Panc1 (cell line): ENCODE results near the gene OR14I1. TPM values are rescaled to one million over a fixed set of nuclear protein-coding genes. Genes with fewer than 3 reads are reported as not detected.

Experiments
- ATAC-seq: fragments of 200-7000 bp; cut with Tn5 transposase; 2 replicates; pipeline ENCODE4 v1.9.1; 2020; ENCODE audit warnings: mild to moderate bottlenecking, moderate library complexity
- BruUV-seq: library from RNA; stranded (reverse); fragments of 400-500 nt; replicated peaks from 2 replicates; lab custom pipeline; 2021; lab: Mats Ljungman, UMichigan
- CTCF ChIA-PET: fragments of 300-600 bp; sonication (Branson Sonifier 250); formaldehyde crosslinking; loops from one replicate; lab custom pipeline; 2022; ENCODE audit warnings: antibody characterized with exemption; lab: Charles Lee
- POLR2A ChIA-PET: fragments of 300-600 bp; sonication (Branson Sonifier 250); formaldehyde crosslinking; loops from one replicate; lab custom pipeline; 2022; ENCODE audit warnings: antibody characterized with exemption; lab: Charles Lee
- DNase-seq: peaks from one replicate; pipeline ENCODE4 v3.0.0-alpha.2; 2010; ENCODE audit warnings: low read depth, low spot score
- H3K27ac ChIP-seq: 2 replicates; pipeline ENCODE4 v1.5.1; 2011; ENCODE audit warnings: mild to moderate bottlenecking, low read length, inconsistent platforms
- H3K27me3 ChIP-seq: fragments of 200-500 bp; sonication (Bioruptor generic); 2 replicates; pipeline ENCODE4 v1.6.0; 2014; ENCODE audit warnings: low read length, inconsistent platforms; ENCODE audit not compliant: control insufficient read depth, insufficient read depth
- H3K36me3 ChIP-seq: fragments of 200-500 bp; sonication (Bioruptor generic); 2 replicates; pipeline ENCODE4 v1.5.1; 2014; ENCODE audit warnings: inconsistent platforms, mild to moderate bottlenecking, low read length, moderate library complexity; ENCODE audit not compliant: control insufficient read depth, insufficient read depth
- H3K4me1 ChIP-seq: 2 replicates; pipeline ENCODE4 v1.5.1; 2011; ENCODE audit warnings: inconsistent platforms, mild to moderate bottlenecking, low read length, moderate library complexity; ENCODE audit not compliant: control insufficient read depth, insufficient read depth
- H3K4me3 ChIP-seq, 2 experiments: 2 replicates each; pipeline ENCODE4 v1.5.1; 2011 to 2012; ENCODE audit warnings: low read depth in 2 of 2, low read length in 2 of 2, mild to moderate bottlenecking in 2 of 2, inconsistent platforms in 1 of 2, moderate library complexity in 1 of 2
- H3K9me3 ChIP-seq: fragments of 200-500 bp; sonication (Bioruptor generic); 2 replicates; pipeline ENCODE4 v1.5.1; 2014; ENCODE audit warnings: low read depth, mild to moderate bottlenecking, inconsistent platforms, low read length, moderate library complexity; ENCODE audit not compliant: control insufficient read depth, insufficient read depth
- POLR2AphosphoS5 ChIP-seq: IDR thresholded peaks from 2 replicates; pipeline ENCODE4 v1.6.1; 2012; ENCODE audit warnings: mild to moderate bottlenecking, low read depth, low read length, moderate library complexity
- SIN3A ChIP-seq: IDR thresholded peaks from 2 replicates; pipeline ENCODE4 v1.6.1; 2012; ENCODE audit warnings: low read depth, mild to moderate bottlenecking, low read length, moderate library complexity, borderline replicate concordance; ENCODE audit not compliant: insufficient read depth
- TCF7L2 ChIP-seq: IDR thresholded peaks from 2 replicates; pipeline ENCODE4 v1.6.1; 2011; ENCODE audit warnings: mild to moderate bottlenecking, low read depth, low read length, inconsistent platforms
- in situ Hi-C: cut with HindIII; loops from 2 replicates; pipeline ENCODE4 v1.10.0; 2016; ENCODE audit warnings: low sequenced_read_pairs, low pct_unique_long_range_greater_than_20kb
- intact Hi-C: fragments of 100-400 bp; cut with micrococcal nuclease; formaldehyde crosslinking; loops from one replicate; pipeline ENCODE4 v1.10.0; 2022; ENCODE audit not compliant: unreplicated experiment
- total RNA-seq: library from RNA; stranded (reverse); gene quantifications from one replicate; pipeline ENCODE4 v1.2.1, GENCODE V29; 2021; ENCODE audit not compliant: unreplicated experiment
- TF ChIP-seq, protein P1 (sequence below), 2 experiments: IDR thresholded peaks; 2 replicates each; pipeline ENCODE4 v1.6.1; 2011 to 2012; ENCODE audit warnings: low read depth in 2 of 2, control low read depth in 1 of 2, low read length in 1 of 2, mild to moderate bottlenecking in 1 of 2, moderate library complexity in 1 of 2; ENCODE audit not compliant: insufficient read depth in 1 of 2
- TF ChIP-seq, protein P2 (sequence below): fragments of 450-650 bp; IDR thresholded peaks from 2 replicates; pipeline ENCODE4 v1.5.1; 2017; ENCODE audit warnings: mild to moderate bottlenecking

The OR14I1 gene
- total RNA-seq, 1 experiment from 2014 or later = not detected

DNA sequence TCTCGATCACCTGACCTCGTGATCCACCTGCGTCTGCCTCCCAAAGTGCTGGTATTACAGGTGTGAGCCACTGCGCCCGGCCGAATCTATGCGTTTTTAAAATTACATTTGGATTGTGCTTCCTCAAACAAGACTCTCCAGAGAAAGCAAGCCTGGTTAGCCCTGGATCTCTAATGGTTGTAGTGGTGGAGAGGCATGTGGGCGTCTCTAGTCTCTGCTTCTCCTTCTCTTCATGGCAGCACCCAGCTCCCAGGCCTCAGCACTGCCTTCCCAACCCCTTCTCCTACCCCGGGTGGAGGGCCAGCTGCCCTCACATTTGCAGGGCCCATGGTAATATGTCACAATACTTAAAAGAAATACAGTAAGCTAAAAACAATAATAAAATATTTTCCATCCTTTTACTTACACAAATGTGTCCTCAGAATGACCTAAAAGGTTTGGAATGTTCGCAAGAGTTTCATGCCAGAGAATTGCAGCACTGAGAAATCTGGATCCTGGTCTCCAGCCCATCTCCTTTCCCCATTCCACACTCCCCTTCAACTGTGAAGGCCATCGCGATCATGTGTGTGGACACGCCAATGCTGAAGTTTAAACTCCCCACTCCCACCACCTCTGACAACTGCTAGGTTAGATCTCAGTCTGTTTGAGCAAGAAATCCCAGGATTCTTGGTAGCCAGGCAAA lies 7.0 kb downstream of the OR14I1 start:
- Histone ChIP-seq H3K27ac (no peak overlapping the region), H3K36me3 (no peaks in the 10 kb centered on the region), H3K4me3 (no peak overlapping the region), H3K9me3 (no peaks in the 10 kb centered on the region), H3K27me3 (no peaks in the 10 kb centered on the region), H3K4me1 (no peaks in the 10 kb centered on the region)
- ATAC-seq (no peak), DNase-seq (no peak)
- ChIA-PET POLR2A (no interaction called here), CTCF (no interaction called here)
- BruUV-seq = no TSS peak
- intact Hi-C loops (no loop called here), in situ Hi-C loops (no loop called here)
- no peak for TF ChIP-seq TCF7L2
- no peak for TF ChIP-seq POLR2AphosphoS5
- no peak for TF ChIP-seq SIN3A
- TF ChIP-seq, protein P1, sequence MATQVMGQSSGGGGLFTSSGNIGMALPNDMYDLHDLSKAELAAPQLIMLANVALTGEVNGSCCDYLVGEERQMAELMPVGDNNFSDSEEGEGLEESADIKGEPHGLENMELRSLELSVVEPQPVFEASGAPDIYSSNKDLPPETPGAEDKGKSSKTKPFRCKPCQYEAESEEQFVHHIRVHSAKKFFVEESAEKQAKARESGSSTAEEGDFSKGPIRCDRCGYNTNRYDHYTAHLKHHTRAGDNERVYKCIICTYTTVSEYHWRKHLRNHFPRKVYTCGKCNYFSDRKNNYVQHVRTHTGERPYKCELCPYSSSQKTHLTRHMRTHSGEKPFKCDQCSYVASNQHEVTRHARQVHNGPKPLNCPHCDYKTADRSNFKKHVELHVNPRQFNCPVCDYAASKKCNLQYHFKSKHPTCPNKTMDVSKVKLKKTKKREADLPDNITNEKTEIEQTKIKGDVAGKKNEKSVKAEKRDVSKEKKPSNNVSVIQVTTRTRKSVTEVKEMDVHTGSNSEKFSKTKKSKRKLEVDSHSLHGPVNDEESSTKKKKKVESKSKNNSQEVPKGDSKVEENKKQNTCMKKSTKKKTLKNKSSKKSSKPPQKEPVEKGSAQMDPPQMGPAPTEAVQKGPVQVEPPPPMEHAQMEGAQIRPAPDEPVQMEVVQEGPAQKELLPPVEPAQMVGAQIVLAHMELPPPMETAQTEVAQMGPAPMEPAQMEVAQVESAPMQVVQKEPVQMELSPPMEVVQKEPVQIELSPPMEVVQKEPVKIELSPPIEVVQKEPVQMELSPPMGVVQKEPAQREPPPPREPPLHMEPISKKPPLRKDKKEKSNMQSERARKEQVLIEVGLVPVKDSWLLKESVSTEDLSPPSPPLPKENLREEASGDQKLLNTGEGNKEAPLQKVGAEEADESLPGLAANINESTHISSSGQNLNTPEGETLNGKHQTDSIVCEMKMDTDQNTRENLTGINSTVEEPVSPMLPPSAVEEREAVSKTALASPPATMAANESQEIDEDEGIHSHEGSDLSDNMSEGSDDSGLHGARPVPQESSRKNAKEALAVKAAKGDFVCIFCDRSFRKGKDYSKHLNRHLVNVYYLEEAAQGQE (IDR thresholded peaks at IDR 0.05; ENCODE audit: insufficient read depth in 1 of 2, low read depth in 2 of 2, low read length in 1 of 2) = no peak
- TF ChIP-seq, protein P2, sequence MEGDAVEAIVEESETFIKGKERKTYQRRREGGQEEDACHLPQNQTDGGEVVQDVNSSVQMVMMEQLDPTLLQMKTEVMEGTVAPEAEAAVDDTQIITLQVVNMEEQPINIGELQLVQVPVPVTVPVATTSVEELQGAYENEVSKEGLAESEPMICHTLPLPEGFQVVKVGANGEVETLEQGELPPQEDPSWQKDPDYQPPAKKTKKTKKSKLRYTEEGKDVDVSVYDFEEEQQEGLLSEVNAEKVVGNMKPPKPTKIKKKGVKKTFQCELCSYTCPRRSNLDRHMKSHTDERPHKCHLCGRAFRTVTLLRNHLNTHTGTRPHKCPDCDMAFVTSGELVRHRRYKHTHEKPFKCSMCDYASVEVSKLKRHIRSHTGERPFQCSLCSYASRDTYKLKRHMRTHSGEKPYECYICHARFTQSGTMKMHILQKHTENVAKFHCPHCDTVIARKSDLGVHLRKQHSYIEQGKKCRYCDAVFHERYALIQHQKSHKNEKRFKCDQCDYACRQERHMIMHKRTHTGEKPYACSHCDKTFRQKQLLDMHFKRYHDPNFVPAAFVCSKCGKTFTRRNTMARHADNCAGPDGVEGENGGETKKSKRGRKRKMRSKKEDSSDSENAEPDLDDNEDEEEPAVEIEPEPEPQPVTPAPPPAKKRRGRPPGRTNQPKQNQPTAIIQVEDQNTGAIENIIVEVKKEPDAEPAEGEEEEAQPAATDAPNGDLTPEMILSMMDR = no peak

DNA sequence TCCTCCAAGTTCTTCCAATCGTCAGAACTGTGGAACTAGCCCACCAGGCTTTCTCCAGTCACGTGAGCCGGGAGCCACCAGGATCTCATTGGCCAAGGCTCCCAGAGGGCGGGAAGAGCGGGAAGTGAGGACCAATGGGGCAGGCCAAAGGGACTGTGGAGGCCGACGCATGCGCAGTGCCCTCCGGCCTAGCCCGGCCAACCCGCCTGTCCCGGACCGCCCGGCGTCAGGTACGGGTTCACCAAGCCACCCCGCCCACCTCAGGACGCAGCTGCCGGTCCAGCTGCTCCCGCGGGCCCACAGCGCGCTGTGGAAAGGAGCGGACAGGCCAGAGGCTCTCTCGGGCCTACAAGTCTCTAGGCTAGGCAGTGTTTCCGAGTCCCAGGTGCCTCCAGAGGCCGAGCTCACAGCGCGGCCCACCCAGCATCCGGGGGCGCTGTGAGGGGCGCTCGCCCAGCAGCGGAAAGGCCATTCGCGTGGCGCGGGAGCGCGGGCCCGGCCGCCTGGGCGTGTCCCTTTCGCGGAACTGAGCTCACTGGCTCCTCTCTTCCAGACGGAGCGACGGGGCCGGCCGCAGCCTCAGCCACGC lies 10.9 kb downstream of the OR14I1 start:
- H3K27ac ChIP-seq = no peak overlapping the region
- no TSS peak for BruUV-seq
- ATAC-seq = no peak
- intact Hi-C loops (no loop called here), in situ Hi-C loops (no loop called here)
- no peaks in the 10 kb centered on the region for H3K4me1 ChIP-seq
- no peak overlapping the region for H3K4me3 ChIP-seq
- H3K36me3 ChIP-seq = no peaks in the 10 kb centered on the region
- no peaks in the 10 kb centered on the region for H3K9me3 ChIP-seq
- ChIA-PET POLR2A (no interaction called here), CTCF (no interaction called here)
- TF ChIP-seq POLR2AphosphoS5 (no peak), SIN3A (no peak), TCF7L2 (no peak)
- TF ChIP-seq, protein P2 = no peak
- TF ChIP-seq, protein P1 (IDR thresholded peaks at IDR 0.05; ENCODE audit: insufficient read depth in 1 of 2, low read depth in 2 of 2, low read length in 1 of 2) = no peak
- no peaks in the 10 kb centered on the region for H3K27me3 ChIP-seq
- no peak for DNase-seq
